H1 (cell line): ENCODE results near the gene SEMA5B. TPM values are rescaled to one million over a fixed set of nuclear protein-coding genes. Genes with fewer than 3 reads are reported as not detected.

Experiments used
- CTCF ChIA-PET: fragments of 300-600 bp; sonication (Branson Sonifier 250); formaldehyde crosslinking; loops from one replicate; lab custom pipeline; 2021; ENCODE audit not compliant: partially characterized antibody; lab: Charles Lee
- POLR2A ChIA-PET: fragments of 300-600 bp; sonication (Branson Sonifier 250); formaldehyde crosslinking; loops from one replicate; lab custom pipeline; 2021; ENCODE audit warnings: inconsistent platforms; ENCODE audit not compliant: partially characterized antibody; lab: Charles Lee
- DNase-seq, 2 experiments: peaks; one replicate each; pipeline versions ENCODE4 v3.0.0 to v3.0.0-alpha.2; 2010 to 2022; ENCODE audit warnings: low spot score in 2 of 2, low read depth in 1 of 2, mixed read lengths in 1 of 2
- FAIRE-seq: peaks from 2 replicates; lab custom pipeline; 2011; peaks lifted over from hg19 to GRCh38; lab: Jason Lieb, UNC
- H2AFZ ChIP-seq: 2 replicates; pipeline ENCODE4 v1.8.1; 2012; ENCODE audit warnings: low read length, inconsistent platforms
- H2AK5ac ChIP-seq: 2 replicates; pipeline ENCODE4 v1.6.1; 2013; ENCODE audit warnings: low read depth, low read length
- H2BK120ac ChIP-seq: replicated peaks from 2 replicates; pipeline ENCODE3; 2013; ENCODE audit warnings: low read depth, low read length, inconsistent platforms
- H2BK12ac ChIP-seq: 2 replicates; pipeline ENCODE4 v1.6.1; 2013; ENCODE audit warnings: low read depth, low read length
- H2BK15ac ChIP-seq: 2 replicates; pipeline ENCODE4 v1.6.1; 2013; ENCODE audit warnings: low read length
- H2BK20ac ChIP-seq: 2 replicates; pipeline ENCODE4 v1.6.1; 2013; ENCODE audit warnings: low read length
- H2BK5ac ChIP-seq: 2 replicates; pipeline ENCODE4 v1.6.1; 2013; ENCODE audit warnings: low read depth, low read length
- H3K14ac ChIP-seq: 2 replicates; pipeline ENCODE4 v1.6.1; 2013; ENCODE audit warnings: inconsistent platforms; ENCODE audit not compliant: insufficient read length
- H3K18ac ChIP-seq: 2 replicates; pipeline ENCODE4 v1.6.1; 2013; ENCODE audit warnings: low read length; ENCODE audit errors: extremely low read depth
- H3K23ac ChIP-seq: 2 replicates; pipeline ENCODE4 v1.6.1; 2013; ENCODE audit warnings: inconsistent platforms; ENCODE audit not compliant: insufficient read length
- H3K23me2 ChIP-seq: 2 replicates; pipeline ENCODE4 v1.6.1; 2013; ENCODE audit warnings: low read depth, low read length
- H3K27ac ChIP-seq: 2 replicates; pipeline ENCODE4 v1.6.1; 2011; ENCODE audit warnings: low read depth, low read length, inconsistent platforms
- H3K27me3 ChIP-seq, 4 experiments: replicated peaks in 1 of 4; 1 replicate in 1 of 4; 2 replicates in 3 of 4; pipeline versions ENCODE4 v1.6.1 to v1.8.1; 2011 to 2013; ENCODE audit warnings: low read length in 3 of 4, mild to moderate bottlenecking in 3 of 4, inconsistent platforms in 2 of 4, mixed read lengths in 2 of 4, moderate library complexity in 1 of 4; ENCODE audit not compliant: control insufficient read depth in 3 of 4, insufficient read depth in 3 of 4; ENCODE audit errors: extremely low read depth in 1 of 4
- H3K36me3 ChIP-seq, 4 experiments: 2 replicates each; pipeline versions ENCODE4 v1.6.1 to v1.8.1; 2011 to 2013; ENCODE audit warnings: mild to moderate bottlenecking in 4 of 4, low read length in 3 of 4, moderate library complexity in 2 of 4, control low read depth in 1 of 4, inconsistent platforms in 1 of 4; ENCODE audit not compliant: insufficient read depth in 4 of 4, control insufficient read depth in 2 of 4
- H3K4ac ChIP-seq: replicated peaks from 2 replicates; pipeline ENCODE3; 2013; ENCODE audit warnings: low read length, low read depth, mixed read lengths, inconsistent platforms; ENCODE audit not compliant: insufficient read length
- H3K4me1 ChIP-seq, 4 experiments: replicated peaks in 1 of 4; 1 replicate in 1 of 4; 2 replicates in 3 of 4; pipeline versions ENCODE4 v1.6.1 to v1.8.1; 2011 to 2013; ENCODE audit warnings: low read length in 3 of 4, inconsistent platforms in 2 of 4, mixed read lengths in 1 of 4; ENCODE audit not compliant: insufficient read depth in 4 of 4, control insufficient read depth in 3 of 4
- H3K4me2 ChIP-seq, 2 experiments: 2 replicates each; pipeline versions ENCODE4 v1.6.1 to v1.8.1; 2011 to 2013; ENCODE audit warnings: low read depth in 2 of 2, low read length in 2 of 2, control low read depth in 1 of 2, inconsistent platforms in 1 of 2, mild to moderate bottlenecking in 1 of 2; ENCODE audit not compliant: insufficient read depth in 1 of 2
- H3K4me3 ChIP-seq, 4 experiments: fragments of 200-600, 300-600 bp in 1 of 4; sonication (generic), shearing (Covaris generic), sonication (Bioruptor Twin) in 1 of 4; 2 replicates each; pipeline versions ENCODE4 v1.5.1 to v1.8.1; 2011 to 2016; ENCODE audit warnings: low read length in 4 of 4, low read depth in 3 of 4, control low read depth in 2 of 4, inconsistent platforms in 2 of 4, mild to moderate bottlenecking in 2 of 4, mixed read lengths in 1 of 4, moderate library complexity in 1 of 4; ENCODE audit not compliant: insufficient read depth in 2 of 4; ENCODE audit errors: extremely low read depth in 1 of 4
- H3K56ac ChIP-seq: replicated peaks from 2 replicates; pipeline ENCODE3; 2013; ENCODE audit warnings: low read depth, mild to moderate bottlenecking, mixed read lengths, low read length, inconsistent platforms; ENCODE audit not compliant: insufficient read length
- H3K79me1 ChIP-seq: 2 replicates; pipeline ENCODE4 v1.6.1; 2013; ENCODE audit warnings: low read depth, low read length, control low read depth
- H3K79me2 ChIP-seq, 2 experiments: 2 replicates each; pipeline versions ENCODE4 v1.6.1 to v1.8.1; 2012 to 2013; ENCODE audit warnings: low read length in 2 of 2, mild to moderate bottlenecking in 2 of 2, inconsistent platforms in 1 of 2; ENCODE audit not compliant: insufficient read depth in 2 of 2, control insufficient read depth in 1 of 2
- H3K9ac ChIP-seq, 4 experiments: replicated peaks in 1 of 4; 1 replicate in 1 of 4; 2 replicates in 3 of 4; pipeline versions ENCODE4 v1.6.1 to v1.8.1; 2011 to 2013; ENCODE audit warnings: low read depth in 3 of 4, low read length in 3 of 4, control low read depth in 2 of 4, mild to moderate bottlenecking in 2 of 4, moderate library complexity in 2 of 4, inconsistent platforms in 1 of 4; ENCODE audit errors: extremely low read depth in 1 of 4
- H3K9me3 ChIP-seq, 2 experiments: 2 replicates each; pipeline versions ENCODE4 v1.6.1 to v1.8.1; 2012 to 2013; ENCODE audit warnings: mild to moderate bottlenecking in 2 of 2, moderate library complexity in 2 of 2, control low read depth in 1 of 2, inconsistent platforms in 1 of 2, low read depth in 1 of 2, low read length in 1 of 2, mixed read lengths in 1 of 2; ENCODE audit not compliant: insufficient read depth in 2 of 2
- H4K20me1 ChIP-seq, 2 experiments: replicated peaks in 1 of 2; 2 replicates each; pipeline versions ENCODE3 to v1.8.1; 2011 to 2013; ENCODE audit warnings: inconsistent platforms in 2 of 2, low read length in 2 of 2, mild to moderate bottlenecking in 1 of 2; ENCODE audit not compliant: insufficient read depth in 2 of 2, control insufficient read depth in 1 of 2
- H4K5ac ChIP-seq: 2 replicates; pipeline ENCODE4 v1.6.1; 2013; ENCODE audit warnings: low read length, low read depth, mixed read lengths, inconsistent platforms; ENCODE audit not compliant: insufficient read length
- H4K8ac ChIP-seq: 2 replicates; pipeline ENCODE4 v1.8.0; 2013; ENCODE audit warnings: mild to moderate bottlenecking, moderate library complexity, low read length, inconsistent platforms; ENCODE audit not compliant: insufficient read depth; ENCODE audit errors: extremely low read depth
- H4K91ac ChIP-seq: replicated peaks from 2 replicates; pipeline ENCODE3; 2013; ENCODE audit warnings: low read length, mixed read lengths, inconsistent platforms; ENCODE audit not compliant: insufficient read length
- BCL11A ChIP-seq, 2 experiments: IDR thresholded peaks; one replicate each; pipeline ENCODE4 v1.6.1; 2011; ENCODE audit warnings: low read depth in 2 of 2, low read length in 2 of 2, mild to moderate bottlenecking in 2 of 2
- CREB1 ChIP-seq: IDR thresholded peaks from 2 replicates; pipeline ENCODE4 v1.6.1; 2012; ENCODE audit warnings: inconsistent platforms
- CTCF ChIP-seq, 3 experiments: IDR thresholded peaks; 1 replicate in 2 of 3; 2 replicates in 1 of 3; pipeline versions ENCODE4 v1.5.1 to v1.6.1; 2011; ENCODE audit warnings: low read length in 3 of 3, mild to moderate bottlenecking in 3 of 3, inconsistent platforms in 2 of 3, low read depth in 1 of 3, moderate library complexity in 1 of 3; ENCODE audit not compliant: insufficient read depth in 1 of 3; ENCODE audit errors: control extremely low read depth in 1 of 3
- POLR2A ChIP-seq, 2 experiments: IDR thresholded peaks; 1 replicate in 1 of 2; 2 replicates in 1 of 2; pipeline ENCODE4 v1.6.1; 2011; ENCODE audit warnings: low read depth in 2 of 2, low read length in 2 of 2, mild to moderate bottlenecking in 2 of 2; ENCODE audit errors: control extremely low read depth in 1 of 2
- POU5F1 ChIP-seq: IDR thresholded peaks from 2 replicates; pipeline ENCODE4 v1.6.1; 2011; ENCODE audit warnings: low read depth, mild to moderate bottlenecking, low read length, moderate library complexity
- RBBP5 ChIP-seq: IDR thresholded peaks from 2 replicates; pipeline ENCODE4 v1.7.1; 2012; ENCODE audit warnings: low read depth, mild to moderate bottlenecking, inconsistent platforms, low read length, moderate library complexity, borderline replicate concordance
- SAP30 ChIP-seq: fragments of 300-600 bp; sonication (generic); IDR thresholded peaks from 2 replicates; pipeline ENCODE4 v1.7.1; 2012; ENCODE audit warnings: low read length, moderate library complexity, mild to moderate bottlenecking, inconsistent platforms; ENCODE audit not compliant: insufficient read depth, insufficient replicate concordance
- WGBS, 2 experiments: shearing (Covaris generic) in 1 of 2; methylation state at CpG; one replicate each; pipeline versions ENCODE4 v1.1.6 to v1.1.7; 2013 to 2015; ENCODE audit warnings: low lambda C conversion rate in 2 of 2, mixed read lengths in 2 of 2, inconsistent platforms in 1 of 2, low coverage in 1 of 2, missing lambda C conversion rate in 1 of 2; ENCODE audit not compliant: insufficient replicate concordance in 2 of 2, insufficient coverage in 1 of 2, insufficient read length in 1 of 2; ENCODE audit errors: extremely low coverage in 1 of 2, missing lambda C conversion rate in 1 of 2; 5-methylcytosine and 5-hydroxymethylcytosine counted together
- polyA plus RNA-seq, 7 experiments: library from polyadenylated mRNA; depleted of rRNA in 3 of 7; stranded (reverse) in 5 of 7; unstranded in 2 of 7; fragments of >200 nt in 5 of 7; fragments of 200-250 nt in 2 of 7; gene quantifications; 1 replicate in 5 of 7; 2 replicates in 1 of 7; 4 replicates in 1 of 7; pipeline versions ENCODE4 v1.2.1 to v1.2.3, GENCODE V29; 2011 to 2013; ENCODE audit warnings: missing spikeins in 2 of 7, mixed read lengths in 2 of 7
- total RNA-seq: library from RNA; stranded (reverse); fragmentation: NEBNext Ultra II Directional; extraction: Animal tissue kit (Norgen Biotek cat#: 25700); gene quantifications from 2 replicates; pipeline ENCODE4 v1.2.1, GENCODE V29; 2021

SEMA5B gene
- total and polyA plus RNA-seq, 2 of the 8 experiments (the other 6 are each of a cell fraction or from before 2014, with no cell fraction given) = 13.1 to 22.4 TPM

DNA sequence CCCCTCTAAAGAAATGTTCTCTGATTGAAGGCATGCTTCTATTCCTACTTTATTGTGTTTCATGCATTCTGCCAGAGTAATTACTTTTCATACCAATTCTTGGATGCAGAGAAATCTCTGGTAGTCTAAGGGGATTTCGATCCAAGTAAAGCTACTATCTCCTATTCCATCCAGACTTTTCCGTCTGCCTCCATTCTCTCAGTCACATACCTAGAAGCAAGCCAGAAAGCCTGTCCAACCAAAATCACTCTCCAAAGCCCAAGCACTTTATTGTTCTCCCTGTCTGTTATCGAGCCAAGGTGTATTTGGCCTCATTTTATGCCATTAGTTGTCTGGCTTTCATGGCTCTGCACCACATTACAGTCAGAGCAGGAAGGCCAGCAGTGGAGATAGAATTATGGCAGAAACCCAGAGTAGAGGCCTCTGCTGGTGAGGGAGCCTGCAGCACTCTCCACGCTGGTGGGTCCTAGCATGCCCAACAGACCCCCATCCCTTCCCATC is 136.8 kb downstream of the SEMA5B start:
- no peak overlapping the region for H3K56ac ChIP-seq
- H2AK5ac ChIP-seq = peak overlapping the region; percentile 77; the same call in 1 of the 2 replicates
- TF ChIP-seq CREB1 = no peak
- no peak for TF ChIP-seq SAP30
- peak in 2 of 3 experiments; percentile 8 to 12; a peak in 2 of 4 replicates for TF ChIP-seq CTCF (IDR thresholded peaks at IDR 0.05; ENCODE audit: control extremely low read depth in 1 of 3, insufficient read depth in 1 of 3, low read depth in 1 of 3, low read length in 3 of 3)
- TF ChIP-seq RBBP5 = no peak
- no peak for TF ChIP-seq BCL11A (IDR thresholded peaks at IDR 0.05; ENCODE audit: low read depth in 2 of 2, low read length in 2 of 2)
- no peak for TF ChIP-seq POLR2A (IDR thresholded peaks at IDR 0.05; ENCODE audit: control extremely low read depth in 1 of 2, low read depth in 2 of 2, low read length in 2 of 2)
- no peak for TF ChIP-seq POU5F1
- TF ChIP-seq, all 59 proteins: peak for 1
- Histone ChIP-seq H2BK5ac (peak overlapping the region; percentile 64; the same call in 1 of the 2 replicates), H3K9me3 (no peaks in the 10 kb centered on the region), H2BK120ac (peak overlapping the region; percentile 14), H3K9ac (no peak overlapping the region), H3K27me3 (no peaks in the 10 kb centered on the region), H2BK15ac (peak overlapping the region; percentile 46; the same call in 1 of the 2 replicates), H4K91ac (peak overlapping the region; percentile 69), H3K4me1 (peaks cover 3 to 14% (median 9%) of the 10 kb centered on the region in 4 experiments; a peak in 6 of 7 replicates), H3K4me3 (no peak overlapping the region), H2AFZ (peak overlapping the region; percentile 34; the same call in 1 of the 2 replicates), H3K14ac (no peak overlapping the region), H3K79me2 (no peaks in the 10 kb centered on the region), H3K23ac (no peak overlapping the region), H3K4ac (peak overlapping the region; percentile 40), H3K36me3 (no peaks in the 10 kb centered on the region), H3K23me2 (no peaks in the 10 kb centered on the region), H3K18ac (peak overlapping the region; percentile 91; the same call in 1 of the 2 replicates), H3K79me1 (no peaks in the 10 kb centered on the region), H2BK20ac (peak overlapping the region; percentile 88), H4K8ac (no peak overlapping the region), H3K4me2 (0 out of 4 replicates have a peak overlapping the region, but pooled peaks of 1 of the 2 experiments have one; percentile 9), H2BK12ac (peak overlapping the region; percentile 90; the same call in 1 of the 2 replicates), H4K20me1 (no peaks in the 10 kb centered on the region), H3K27ac (no peak overlapping the region), H4K5ac (no peak overlapping the region)
- CTCF ChIA-PET = interaction anchor here (0.7 to 2.4 kb wide), 10 partner anchors 8 to 406 kb away, joined by 3 to 10 read pairs (median 4); no protein-coding TSS in a partner anchor
- POLR2A ChIA-PET = interaction anchor here (1.1 to 1.5 kb wide), 2 partner anchors 8 to 14 kb away, joined by 3 to 4 read pairs; no protein-coding TSS in a partner anchor
- WGBS, 2 experiments = 88% methylated on average over 4 of the region's 4 CpGs; no CpG with 5 or more reads in 1 of the 2 experiments
- FAIRE-seq (no peak), DNase-seq (no peak)
